Activated naive CD4-positive, alpha-beta T cell treated with anti-CD3 and anti-CD28 coated beads, Interleukin-2, amount 50 U/mL, for 72 hours (primary cell): ENCODE measurements around the gene KLK1. TPM values are rescaled to one million over a fixed set of nuclear protein-coding genes. Genes with fewer than 3 reads are reported as not detected.

ENCODE experiments used
- ATAC-seq, 2 donors: fragments of 150-1000 bp; cut with Tn5 transposase; 2 replicates each; pipeline ENCODE4 v1.10.0; 2021; ENCODE audit warnings: mild to moderate bottlenecking in 2 of 2, moderate library complexity in 2 of 2
- DNase-seq, 2 donors: peaks; one replicate each; pipeline ENCODE4 v3.0.0; 2021 to 2022; ENCODE audit warnings: low spot score in 2 of 2
- H3K27ac Mint-ChIP-seq, 2 donors: one replicate each; pipeline ENCODE4 v1.8.0; 2022; ENCODE audit warnings: mild to moderate bottlenecking in 2 of 2, mixed read lengths in 2 of 2
- H3K36me3 Mint-ChIP-seq, 2 donors: one replicate each; pipeline ENCODE4 v1.8.0; 2022; ENCODE audit warnings: mixed read lengths in 2 of 2
- H3K9me3 Mint-ChIP-seq, 2 donors: one replicate each; pipeline ENCODE4 v1.8.0; 2022; ENCODE audit warnings: mixed read lengths in 2 of 2
- total RNA-seq, 2 donors: library from RNA; stranded (reverse); gene quantifications; one replicate each; pipeline ENCODE4 v1.2.3, GENCODE V29; 2022

The KLK1 gene
- total RNA-seq, 2 donors from 2014 or later = 1.2 to 5.0 TPM

DNA sequence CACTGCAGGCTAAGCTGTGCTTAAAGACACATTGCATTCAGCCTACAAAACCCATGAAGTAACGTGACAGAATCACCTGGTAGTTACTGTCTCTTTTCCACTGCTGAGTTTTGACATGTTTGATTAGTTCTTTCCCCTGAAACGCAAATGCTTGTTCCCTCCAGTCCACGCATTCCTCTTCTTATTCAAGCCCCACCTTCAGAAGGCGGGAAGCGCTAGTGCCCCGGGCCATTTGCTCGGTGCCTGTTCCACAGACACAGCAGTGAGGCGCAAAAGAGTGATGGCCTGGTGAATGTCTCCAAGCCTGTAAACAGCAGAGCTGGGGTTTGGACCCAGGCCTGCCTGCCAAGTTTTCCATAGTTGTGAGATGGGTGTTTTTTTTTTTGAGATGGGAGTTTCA, 22.5 kb downstream of the KLK1 start:
- no peaks in the 10 kb centered on the region for H3K9me3 Mint-ChIP-seq
- H3K36me3 Mint-ChIP-seq = peaks cover 26 to 39% of the 10 kb centered on the region in 2 donors
- no peak for ATAC-seq
- no peak for DNase-seq
- peak overlapping the region in 1 of 2 donors; percentile 22 for H3K27ac Mint-ChIP-seq

DNA sequence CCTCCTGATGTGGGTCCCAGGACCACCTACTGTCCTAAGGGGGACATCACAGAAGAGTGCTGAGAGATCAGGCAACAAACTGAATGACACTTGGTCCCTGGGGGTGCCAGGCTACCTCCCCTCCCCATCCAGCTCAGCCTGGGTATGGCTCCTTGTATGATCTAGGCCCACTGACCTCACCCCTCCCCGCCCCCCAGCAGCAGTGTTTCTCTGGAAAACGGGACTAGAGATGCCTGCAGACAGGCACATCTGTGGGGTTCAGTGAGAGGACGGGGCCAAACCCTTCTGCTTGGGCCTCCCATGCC, 24.1 kb downstream of the KLK1 start:
- ATAC-seq (no peak), DNase-seq (no peak)
- no peak overlapping the region for H3K27ac Mint-ChIP-seq
- H3K36me3 Mint-ChIP-seq = peaks cover 24 to 34% of the 10 kb centered on the region in 2 donors
- H3K9me3 Mint-ChIP-seq = no peaks in the 10 kb centered on the region

GRCh38 chr19:50798659-50799546, 24.7 kb downstream of the KLK1 start:
- Mint-ChIP-seq H3K27ac (peak overlapping the region in 1 of 2 donors; percentile 38), H3K9me3 (no peaks in the 10 kb centered on the region), H3K36me3 (peaks cover 19 to 28% of the 10 kb centered on the region in 2 donors)
- ATAC-seq (no peak), DNase-seq (no peak)

GRCh38 chr19:50797781-50798658, 25.6 kb downstream of the KLK1 start:
- Mint-ChIP-seq H3K36me3 (peaks cover 10 to 19% of the 10 kb centered on the region in 2 donors), H3K27ac (peak overlapping the region; percentile 38 to 77), H3K9me3 (no peaks in the 10 kb centered on the region)
- DNase-seq = no peak
- peak in 1 of 2 donors; percentile 3 for ATAC-seq

DNA sequence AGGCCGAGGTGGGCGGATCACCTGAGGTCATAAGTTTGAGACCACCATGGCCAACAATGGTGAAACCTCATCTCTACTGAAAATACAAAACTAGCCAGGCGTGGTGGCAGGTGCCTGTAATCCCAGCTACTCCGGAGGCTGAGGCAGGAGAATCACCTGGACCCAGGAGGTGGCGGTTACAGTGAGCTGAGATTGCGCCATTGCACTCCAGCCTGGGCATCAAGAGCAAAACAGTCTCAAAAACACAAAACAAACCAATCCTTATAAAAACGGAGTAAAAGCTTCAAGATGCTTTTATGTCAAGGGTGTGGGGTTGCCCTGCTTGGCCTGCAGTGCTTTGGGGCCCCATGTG, 26.2 kb downstream of the KLK1 start:
- H3K36me3 Mint-ChIP-seq = peaks cover 5 to 14% of the 10 kb centered on the region in 2 donors
- no peak for ATAC-seq
- H3K9me3 Mint-ChIP-seq = no peaks in the 10 kb centered on the region
- no peak for DNase-seq
- H3K27ac Mint-ChIP-seq = no peak overlapping the region

- Mint-ChIP-seq H3K9me3 (no peaks in the 10 kb centered on the region), H3K36me3 (peaks cover 5 to 9% of the 10 kb centered on the region in 2 donors), H3K27ac (no peak overlapping the region)
- ATAC-seq (no peak), DNase-seq (no peak)
Measured at GRCh38 chr19:50796634-50797428, 26.8 kb downstream of the KLK1 start.

DNA sequence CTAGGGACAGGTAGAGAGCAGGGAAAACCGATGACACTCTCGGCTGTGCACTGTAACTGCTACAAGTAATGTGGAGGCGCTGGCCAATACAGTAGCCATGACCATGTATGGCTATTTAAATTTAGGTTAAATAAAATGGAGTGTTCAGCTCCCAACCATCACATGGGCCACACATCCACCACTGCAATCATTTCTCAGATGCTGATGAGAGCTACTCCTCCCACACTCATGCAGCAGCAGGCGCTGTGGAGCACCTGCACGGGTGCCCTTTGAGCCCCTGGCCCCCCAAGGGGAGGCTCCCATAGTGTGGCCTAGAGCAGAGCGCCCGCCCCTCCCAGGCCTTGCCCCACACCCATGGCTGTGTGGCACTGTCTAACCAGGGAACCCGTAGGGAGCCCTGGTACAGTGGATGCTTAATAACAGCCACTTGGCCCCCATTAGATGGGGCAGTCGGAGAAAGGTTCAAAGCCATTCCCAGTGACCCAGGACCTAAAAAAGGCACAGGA, 27.4 kb downstream of the KLK1 start:
- Mint-ChIP-seq H3K27ac (no peak overlapping the region), H3K36me3 (peaks cover 4 to 5% of the 10 kb centered on the region in 2 donors), H3K9me3 (no peaks in the 10 kb centered on the region)
- DNase-seq (no peak), ATAC-seq (peak in 1 of 2 donors; percentile 8)

- Mint-ChIP-seq H3K36me3 (peaks cover 0 to under 1% of the 10 kb centered on the region in 2 donors), H3K27ac (peak overlapping the region in 1 of 2 donors; percentile 22), H3K9me3 (no peaks in the 10 kb centered on the region)
- DNase-seq = no peak
- ATAC-seq = no peak
Measured at GRCh38 chr19:50795664-50796073, 27.9 kb downstream of the KLK1 start.

DNA sequence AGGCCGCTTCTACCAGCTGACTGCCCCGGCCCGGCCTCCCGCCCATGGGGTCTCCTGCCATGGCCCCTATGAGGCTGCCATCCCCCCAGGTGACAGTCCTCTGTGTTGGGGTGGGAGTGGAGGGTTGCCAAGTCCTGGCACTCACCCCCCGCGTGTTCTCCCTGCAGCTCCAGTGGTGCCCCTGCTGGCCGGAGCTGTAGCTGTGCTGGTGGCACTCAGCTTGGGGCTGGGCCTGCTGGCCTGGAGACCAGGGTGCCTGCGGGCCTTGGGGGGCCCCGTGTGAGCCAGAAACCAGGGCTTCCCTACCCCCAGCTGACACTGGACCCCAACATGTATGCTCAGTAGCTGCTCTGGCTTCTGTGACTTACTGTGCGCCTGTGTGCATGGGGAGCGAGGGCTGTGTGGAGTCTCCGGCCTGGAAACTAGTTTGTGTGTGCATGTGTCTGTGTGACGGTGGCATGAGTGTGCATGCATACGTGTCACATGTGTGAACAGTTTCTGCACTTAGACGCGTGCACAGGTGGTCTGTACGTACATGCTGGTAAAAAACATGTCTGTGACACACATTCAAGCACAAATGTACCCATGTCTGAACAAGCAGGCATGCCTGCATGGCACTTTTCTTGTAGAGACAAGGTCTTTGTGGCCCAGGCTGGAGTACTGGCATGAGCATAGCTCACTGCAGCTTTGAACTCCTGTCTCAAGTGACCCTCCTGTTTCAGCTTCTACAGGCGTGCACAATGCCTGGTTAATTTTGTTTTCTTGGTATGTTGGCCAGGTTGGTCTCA, 28.5 kb downstream of the KLK1 start:
- Mint-ChIP-seq H3K27ac (peak overlapping the region in 1 of 2 donors; percentile 81), H3K36me3 (no peaks in the 10 kb centered on the region), H3K9me3 (no peaks in the 10 kb centered on the region)
- DNase-seq (no peak), ATAC-seq (peak; percentile 6 to 10)

DNA sequence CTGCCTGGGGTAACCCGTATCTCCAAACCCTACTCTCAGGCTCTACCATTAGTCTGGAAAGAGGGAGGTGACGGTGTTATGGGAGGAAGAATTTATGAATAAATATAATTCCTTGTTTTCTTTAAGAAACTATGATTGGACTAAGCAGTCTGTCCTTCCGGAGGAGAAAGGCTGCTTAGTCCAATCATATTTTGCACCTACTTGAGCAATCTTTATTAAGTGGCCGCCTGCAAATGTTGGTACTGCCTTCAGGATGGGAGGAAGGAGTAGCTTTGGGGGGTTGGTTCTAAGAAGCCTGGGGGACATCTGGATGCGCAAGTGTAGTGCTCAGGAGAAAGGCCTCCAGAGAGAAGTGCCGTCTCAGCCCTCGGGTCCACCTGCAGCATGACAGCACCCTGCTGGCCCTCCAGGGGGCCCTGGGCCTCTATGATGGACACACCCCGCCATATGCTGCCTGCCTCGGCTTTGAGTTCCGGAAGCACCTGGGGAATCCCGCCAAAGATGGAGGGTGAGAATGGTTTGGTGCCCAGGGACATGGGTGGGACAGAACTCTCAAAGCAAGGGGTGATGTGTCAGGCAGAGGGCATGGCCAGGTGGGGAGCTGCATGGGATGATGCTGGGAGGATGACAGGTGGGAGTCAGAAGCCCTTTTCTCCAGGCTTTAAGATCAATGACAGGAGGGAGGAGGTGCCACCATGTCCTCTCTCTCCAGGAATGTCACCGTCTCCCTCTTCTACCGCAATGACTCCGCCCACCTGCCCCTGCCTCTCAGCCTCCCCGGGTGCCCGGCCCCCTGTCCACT, 29.3 kb downstream of the KLK1 start:
- H3K27ac Mint-ChIP-seq = peak overlapping the region in 1 of 2 donors; percentile 95
- DNase-seq (no peak), ATAC-seq (peak; percentile 5 to 13)
- no peaks in the 10 kb centered on the region for H3K36me3 Mint-ChIP-seq
- H3K9me3 Mint-ChIP-seq = no peaks in the 10 kb centered on the region

DNA sequence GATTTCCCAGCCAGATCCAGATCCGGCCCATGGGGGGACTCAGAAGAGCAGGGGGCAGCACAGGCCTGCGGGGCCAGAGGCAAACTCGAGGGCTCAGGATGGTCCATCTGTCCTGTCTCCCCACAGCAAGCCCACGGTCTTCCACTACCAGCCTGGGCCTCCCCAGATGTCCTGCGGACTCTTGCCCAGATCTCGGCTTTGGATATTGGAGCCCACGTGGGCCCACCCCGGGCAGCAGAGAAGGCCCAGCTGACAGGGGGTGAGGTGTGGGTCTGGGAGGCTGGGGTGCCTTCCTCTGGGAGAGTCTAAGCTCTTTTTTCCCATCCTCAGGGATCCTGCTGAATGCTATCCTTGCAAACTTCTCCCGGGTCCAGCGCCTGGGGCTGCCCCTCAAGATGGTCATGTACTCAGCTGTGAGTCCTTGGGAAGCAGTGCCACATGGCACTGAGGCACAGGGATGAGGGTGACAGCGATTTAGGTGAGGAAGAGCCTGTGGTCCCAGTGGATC, 30.0 kb downstream of the KLK1 start:
- no peaks in the 10 kb centered on the region for H3K9me3 Mint-ChIP-seq
- peak overlapping the region in 1 of 2 donors; percentile 22 for H3K27ac Mint-ChIP-seq
- no peak for DNase-seq
- H3K36me3 Mint-ChIP-seq = no peaks in the 10 kb centered on the region
- ATAC-seq = no peak

DNA sequence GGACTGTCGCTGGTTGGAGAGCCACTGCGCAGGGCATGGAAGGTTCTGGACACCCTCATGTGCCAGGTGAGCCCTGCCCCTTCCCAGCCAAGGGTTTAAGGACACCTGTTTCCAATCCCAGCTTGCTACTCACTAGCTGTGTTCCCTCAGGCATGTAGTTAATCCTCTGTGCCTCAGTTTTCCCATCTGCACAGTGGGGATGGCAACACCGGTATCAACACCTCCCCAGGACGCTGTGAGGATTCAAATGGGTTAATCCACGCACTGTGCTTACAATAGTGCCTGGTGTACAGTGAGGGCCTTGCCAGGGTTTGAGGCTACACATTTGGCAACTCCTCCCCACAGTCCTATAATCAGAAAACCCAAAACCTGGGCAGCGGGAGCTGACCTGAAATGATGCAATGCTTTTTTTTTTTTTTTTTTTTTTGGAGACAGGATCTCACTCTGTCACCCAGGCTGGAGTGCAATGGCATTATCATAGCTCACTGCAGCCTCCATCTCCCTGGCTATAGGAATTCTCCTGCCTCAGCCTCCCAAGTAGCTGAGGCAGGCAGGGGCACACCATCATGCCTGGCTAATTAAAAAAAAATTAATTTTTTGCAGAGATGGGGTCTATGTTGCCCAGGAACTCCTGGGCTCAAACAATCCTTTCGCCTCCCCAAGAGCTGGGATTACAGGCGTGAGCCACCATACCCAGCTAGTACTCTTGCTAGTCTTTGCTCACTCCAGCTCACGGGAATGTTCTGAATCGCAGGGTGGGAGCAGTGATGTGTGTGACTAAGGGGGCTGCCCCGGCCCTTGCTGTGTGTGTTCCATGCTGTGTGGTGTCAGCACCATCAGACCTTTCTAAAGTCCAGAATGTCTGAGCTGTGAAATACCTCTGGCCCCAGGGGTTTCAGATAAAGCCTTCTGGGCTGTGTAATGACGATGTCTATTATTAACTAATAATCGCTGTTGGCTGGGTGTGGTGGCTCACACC, 31.0 kb downstream of the KLK1 start:
- ATAC-seq (no peak), DNase-seq (no peak)
- peak overlapping the region in 1 of 2 donors; percentile 36 for H3K27ac Mint-ChIP-seq

DNA sequence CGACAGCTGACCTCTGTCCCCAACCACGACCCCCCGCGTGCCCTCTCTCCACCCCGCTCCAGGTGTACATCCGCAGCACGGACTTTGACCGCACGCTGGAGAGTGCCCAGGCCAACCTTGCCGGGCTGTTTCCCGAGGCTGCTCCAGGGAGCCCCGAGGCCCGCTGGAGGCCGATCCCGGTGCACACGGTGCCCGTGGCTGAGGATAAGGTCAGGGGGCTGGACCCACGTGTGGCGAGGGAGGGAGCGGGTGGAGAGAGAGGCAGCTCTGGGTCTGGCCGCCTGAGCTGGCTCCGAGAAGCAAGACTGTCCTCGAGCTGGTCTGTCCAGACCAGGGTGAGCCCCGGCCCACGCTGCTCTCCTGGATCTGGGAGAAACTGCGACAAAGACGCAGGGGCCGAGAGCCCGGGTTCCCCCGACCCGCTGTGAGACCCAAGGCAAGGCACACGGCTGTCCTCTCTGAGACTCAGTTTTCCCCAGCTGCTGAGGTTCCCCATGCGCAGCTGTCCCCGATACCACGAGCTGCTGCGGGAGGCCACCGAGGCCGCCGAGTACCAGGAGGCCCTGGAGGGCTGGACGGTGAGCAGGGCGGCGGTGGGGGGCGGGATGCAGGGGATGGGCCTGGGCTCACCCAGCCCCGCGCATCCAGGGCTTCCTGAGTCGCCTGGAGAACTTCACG, 31.9 kb downstream of the KLK1 start:
- no peak for ATAC-seq
- no peaks in the 10 kb centered on the region for H3K9me3 Mint-ChIP-seq

More for the DNA sequence above, 31.0 kb downstream of the KLK1 start:
- Mint-ChIP-seq H3K36me3 (no peaks in the 10 kb centered on the region), H3K9me3 (no peaks in the 10 kb centered on the region)

More for the DNA sequence above, 31.9 kb downstream of the KLK1 start:
- DNase-seq = no peak
- Mint-ChIP-seq H3K27ac (no peak overlapping the region), H3K36me3 (no peaks in the 10 kb centered on the region)
